Mesenchymal stem cell (in vitro differentiated cells and primary cell): Measurements from ENCODE around the gene CASTOR1.
A peak's percentile ranks its signal among the peaks of the same experiment; 100 is the strongest.

Experiments used
- DNase-seq: peaks from one replicate; pipeline ENCODE4 v3.0.0-alpha.2; 2013
- H2AFZ ChIP-seq: one replicate; pipeline ENCODE4 v1.6.1; 2013; ENCODE audit warnings: low read depth, mild to moderate bottlenecking, control low read depth, inconsistent platforms, low read length, moderate library complexity
- H2AK5ac ChIP-seq: 2 replicates; pipeline ENCODE4 v1.6.1; 2013; ENCODE audit warnings: low read length, moderate library complexity, mild to moderate bottlenecking, inconsistent platforms; ENCODE audit not compliant: severe bottlenecking
- H2BK120ac ChIP-seq: one replicate; pipeline ENCODE4 v1.6.1; 2013; ENCODE audit warnings: low read depth, mild to moderate bottlenecking, inconsistent platforms, low read length, moderate library complexity
- H2BK12ac ChIP-seq, 2 experiments: one replicate each; pipeline ENCODE4 v1.6.1; 2013; ENCODE audit warnings: inconsistent platforms in 2 of 2, low read length in 2 of 2, mild to moderate bottlenecking in 2 of 2, moderate library complexity in 2 of 2, control low read depth in 1 of 2
- H2BK15ac ChIP-seq: one replicate; pipeline ENCODE4 v1.6.1; 2013; ENCODE audit warnings: mild to moderate bottlenecking, low read depth, inconsistent platforms; ENCODE audit not compliant: poor library complexity, severe bottlenecking
- H2BK5ac ChIP-seq: 2 replicates; pipeline ENCODE4 v1.6.1; 2013; ENCODE audit warnings: low read depth, mild to moderate bottlenecking, low read length, control low read depth, inconsistent platforms; ENCODE audit not compliant: poor library complexity, severe bottlenecking
- H3K14ac ChIP-seq, 2 experiments: one replicate each; pipeline ENCODE4 v1.6.1; 2013; ENCODE audit warnings: inconsistent platforms in 2 of 2, low read length in 2 of 2, control low read depth in 1 of 2, mild to moderate bottlenecking in 1 of 2, moderate library complexity in 1 of 2
- H3K18ac ChIP-seq, 2 experiments: one replicate each; pipeline ENCODE4 v1.6.1; 2013; ENCODE audit warnings: inconsistent platforms in 2 of 2, low read length in 2 of 2, control low read depth in 1 of 2, low read depth in 1 of 2, mild to moderate bottlenecking in 1 of 2
- H3K23ac ChIP-seq, 2 experiments: one replicate each; pipeline ENCODE4 v1.6.1; 2013; ENCODE audit warnings: inconsistent platforms in 2 of 2, low read length in 2 of 2, mild to moderate bottlenecking in 2 of 2, moderate library complexity in 2 of 2, control low read depth in 1 of 2
- H3K27ac ChIP-seq: 2 replicates; pipeline ENCODE4 v1.5.1; 2013; ENCODE audit warnings: mild to moderate bottlenecking, moderate library complexity, low read length, control low read depth, inconsistent platforms; ENCODE audit not compliant: poor library complexity, severe bottlenecking
- H3K27me3 ChIP-seq, 2 experiments: 2 replicates each; pipeline versions ENCODE4 v1.6.1 to v1.7.0; 2013; ENCODE audit warnings: low read length in 2 of 2, mild to moderate bottlenecking in 2 of 2, moderate library complexity in 2 of 2, control low read depth in 1 of 2, inconsistent platforms in 1 of 2; ENCODE audit not compliant: control insufficient read depth in 1 of 2, insufficient read depth in 1 of 2
- H3K36me3 ChIP-seq, 2 experiments: 2 replicates each; pipeline versions ENCODE4 v1.6.1 to v1.7.0; 2013; ENCODE audit warnings: low read length in 2 of 2, control low read depth in 1 of 2, inconsistent platforms in 1 of 2, low read depth in 1 of 2, mild to moderate bottlenecking in 1 of 2; ENCODE audit not compliant: insufficient read depth in 2 of 2, control insufficient read depth in 1 of 2
- H3K4ac ChIP-seq, 2 experiments: one replicate each; pipeline ENCODE4 v1.6.1; 2013; ENCODE audit warnings: inconsistent platforms in 2 of 2, low read length in 2 of 2, mild to moderate bottlenecking in 2 of 2, moderate library complexity in 2 of 2, control low read depth in 1 of 2, low read depth in 1 of 2
- H3K4me1 ChIP-seq: 2 replicates; pipeline ENCODE4 v1.6.1; 2013; ENCODE audit warnings: low read depth, low read length, control low read depth; ENCODE audit not compliant: control insufficient read depth, insufficient read depth
- H3K4me2 ChIP-seq: 2 replicates; pipeline ENCODE4 v1.6.1; 2013; ENCODE audit warnings: low read length, mild to moderate bottlenecking, inconsistent platforms; ENCODE audit not compliant: poor library complexity, severe bottlenecking
- H3K4me3 ChIP-seq, 2 experiments: 2 replicates each; pipeline versions ENCODE4 v1.5.1 to v1.7.0; 2013; ENCODE audit warnings: low read length in 2 of 2, mild to moderate bottlenecking in 2 of 2, control low read depth in 1 of 2, low read depth in 1 of 2; ENCODE audit not compliant: insufficient read depth in 1 of 2
- H3K79me1 ChIP-seq: replicated peaks from 2 replicates; pipeline ENCODE4 v1.6.1; 2013; ENCODE audit warnings: mild to moderate bottlenecking, control low read depth, low read length, inconsistent platforms; ENCODE audit not compliant: poor library complexity, severe bottlenecking
- H3K9ac ChIP-seq: 2 replicates; pipeline ENCODE4 v1.7.0; 2013; ENCODE audit warnings: mild to moderate bottlenecking, low read length, moderate library complexity
- H3K9me3 ChIP-seq: 2 replicates; pipeline ENCODE4 v1.7.0; 2013; ENCODE audit warnings: mild to moderate bottlenecking, low read length; ENCODE audit not compliant: control insufficient read depth
- H4K8ac ChIP-seq: one replicate; pipeline ENCODE4 v1.6.1; 2013; ENCODE audit warnings: inconsistent platforms, mild to moderate bottlenecking, low read length, moderate library complexity
- H4K91ac ChIP-seq: one replicate; pipeline ENCODE4 v1.6.1; 2013; ENCODE audit warnings: mild to moderate bottlenecking, low read length, inconsistent platforms
- WGBS: methylation state at CpG from one replicate; pipeline ENCODE4 v1.1.7; 2013; ENCODE audit warnings: mixed read lengths; 5-methylcytosine and 5-hydroxymethylcytosine counted together

Gene CASTOR1

GRCh38 chr22:30288419-30289140 lies 725 bp downstream of the CASTOR1 start:
- no peak overlapping the region for H2BK15ac ChIP-seq
- 16% methylated on average over 23 of the region's 27 CpGs for WGBS
- DNase-seq, result no peak
- peak overlapping the region; percentile 24 to 75 for H3K4ac ChIP-seq
- H2BK120ac ChIP-seq, result no peak overlapping the region
- H2AFZ ChIP-seq, result no peak overlapping the region
- peak overlapping the region; percentile 48 for H2BK5ac ChIP-seq
- H3K9me3 ChIP-seq, result no peaks in the 10 kb centered on the region
- H3K27ac ChIP-seq, result peak overlapping the region; percentile 75
- H3K27me3 ChIP-seq, result no peaks in the 10 kb centered on the region
- H3K9ac ChIP-seq, result peak overlapping the region; percentile 91
- peak overlapping the region in 1 of 2 experiments; percentile 40 for H2BK12ac ChIP-seq
- H3K14ac ChIP-seq, result peak overlapping the region in 1 of 2 experiments; percentile 14
- H2AK5ac ChIP-seq, result peak overlapping the region; percentile 78
- no peak overlapping the region for H4K8ac ChIP-seq
- H3K18ac ChIP-seq, result peak overlapping the region; percentile 33 to 79
- peak overlapping the region; percentile 82 for H3K4me2 ChIP-seq
- H3K36me3 ChIP-seq, result peaks cover 41 to 64% of the 10 kb centered on the region in 2 experiments
- no peak overlapping the region for H3K23ac ChIP-seq
- peaks cover 38% of the 10 kb centered on the region for H3K4me1 ChIP-seq
- peak overlapping the region; percentile 15 for H4K91ac ChIP-seq
- H3K79me1 ChIP-seq, result peaks cover 13% of the 10 kb centered on the region
- H3K4me3 ChIP-seq, result peak overlapping the region; percentile 87 to 92

GRCh38 chr22:30287648-30288418 lies 1.5 kb downstream of the CASTOR1 start:
- H3K4ac ChIP-seq, result no peak overlapping the region
- no peak overlapping the region for H3K23ac ChIP-seq
- peaks cover 45% of the 10 kb centered on the region for H3K4me1 ChIP-seq
- peak overlapping the region; percentile 91 for H3K9ac ChIP-seq
- no peak overlapping the region for H2AFZ ChIP-seq
- H3K18ac ChIP-seq, result no peak overlapping the region
- no peaks in the 10 kb centered on the region for H3K27me3 ChIP-seq
- H2BK5ac ChIP-seq, result no peak overlapping the region
- no peak overlapping the region for H2BK15ac ChIP-seq
- 41% methylated on average over 5 of the region's 5 CpGs for WGBS
- H3K4me2 ChIP-seq, result peak overlapping the region; percentile 82
- DNase-seq, result peak; percentile 96
- peaks cover 33 to 64% of the 10 kb centered on the region in 2 experiments for H3K36me3 ChIP-seq
- no peak overlapping the region for H3K14ac ChIP-seq
- no peak overlapping the region for H2AK5ac ChIP-seq
- H4K8ac ChIP-seq, result no peak overlapping the region
- H3K9me3 ChIP-seq, result no peaks in the 10 kb centered on the region
- H3K4me3 ChIP-seq, result peak overlapping the region in 1 of 2 experiments; percentile 92
- no peak overlapping the region for H4K91ac ChIP-seq
- H3K79me1 ChIP-seq, result peaks cover 11% of the 10 kb centered on the region
- no peak overlapping the region for H2BK12ac ChIP-seq
- H3K27ac ChIP-seq, result peak overlapping the region; percentile 75
- H2BK120ac ChIP-seq, result no peak overlapping the region

- DNase-seq, result peak; percentile 55
- no peak overlapping the region for H3K18ac ChIP-seq
- no peak overlapping the region for H2BK12ac ChIP-seq
- H3K27me3 ChIP-seq, result no peaks in the 10 kb centered on the region
- H3K4me3 ChIP-seq, result no peak overlapping the region
- no peak overlapping the region for H3K4ac ChIP-seq
- H3K27ac ChIP-seq, result no peak overlapping the region
- peaks cover 47% of the 10 kb centered on the region for H3K4me1 ChIP-seq
- no peak overlapping the region for H2BK15ac ChIP-seq
- peaks cover 25 to 64% of the 10 kb centered on the region in 2 experiments for H3K36me3 ChIP-seq
- H3K4me2 ChIP-seq, result no peak overlapping the region
- no peak overlapping the region for H2BK120ac ChIP-seq
- H3K79me1 ChIP-seq, result peaks cover 12% of the 10 kb centered on the region
- H3K14ac ChIP-seq, result no peak overlapping the region
- WGBS, result 67% methylated on average over 31 of the region's 31 CpGs
- no peak overlapping the region for H4K91ac ChIP-seq
- no peak overlapping the region for H2AK5ac ChIP-seq
- no peak overlapping the region for H2BK5ac ChIP-seq
- no peaks in the 10 kb centered on the region for H3K9me3 ChIP-seq
- no peak overlapping the region for H2AFZ ChIP-seq
- H3K23ac ChIP-seq, result no peak overlapping the region
- no peak overlapping the region for H3K9ac ChIP-seq
- H4K8ac ChIP-seq, result no peak overlapping the region
Observed at GRCh38 chr22:30286813-30287647, 2.3 kb downstream of the CASTOR1 start.
